ENCODE measurements around the gene RTF1.
"Not testable (repeated sequence)": the region's sequence is repeated elsewhere in the genome, so short reads cannot be mapped to it uniquely, and the experiment has no call there.

Gene RTF1

GRCh38 chr15:41417418-41418195, 712 bp downstream of the RTF1 start:
- TF ChIP-seq, protein P1, sequence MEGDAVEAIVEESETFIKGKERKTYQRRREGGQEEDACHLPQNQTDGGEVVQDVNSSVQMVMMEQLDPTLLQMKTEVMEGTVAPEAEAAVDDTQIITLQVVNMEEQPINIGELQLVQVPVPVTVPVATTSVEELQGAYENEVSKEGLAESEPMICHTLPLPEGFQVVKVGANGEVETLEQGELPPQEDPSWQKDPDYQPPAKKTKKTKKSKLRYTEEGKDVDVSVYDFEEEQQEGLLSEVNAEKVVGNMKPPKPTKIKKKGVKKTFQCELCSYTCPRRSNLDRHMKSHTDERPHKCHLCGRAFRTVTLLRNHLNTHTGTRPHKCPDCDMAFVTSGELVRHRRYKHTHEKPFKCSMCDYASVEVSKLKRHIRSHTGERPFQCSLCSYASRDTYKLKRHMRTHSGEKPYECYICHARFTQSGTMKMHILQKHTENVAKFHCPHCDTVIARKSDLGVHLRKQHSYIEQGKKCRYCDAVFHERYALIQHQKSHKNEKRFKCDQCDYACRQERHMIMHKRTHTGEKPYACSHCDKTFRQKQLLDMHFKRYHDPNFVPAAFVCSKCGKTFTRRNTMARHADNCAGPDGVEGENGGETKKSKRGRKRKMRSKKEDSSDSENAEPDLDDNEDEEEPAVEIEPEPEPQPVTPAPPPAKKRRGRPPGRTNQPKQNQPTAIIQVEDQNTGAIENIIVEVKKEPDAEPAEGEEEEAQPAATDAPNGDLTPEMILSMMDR (IDR thresholded peaks at IDR 0.05; ENCODE audit: low read depth, low read length, missing control alignments) = no peak
- no peak for DNase-seq (ENCODE audit: low read depth)
- peak overlapping the region; percentile 96 for H3K4me3 ChIP-seq (ENCODE audit: low read depth, low read length)

- TF ChIP-seq, protein P1 (IDR thresholded peaks at IDR 0.05; ENCODE audit: low read depth, low read length, missing control alignments) = no peak
- H3K4me3 ChIP-seq (ENCODE audit: low read depth, low read length) = peak overlapping the region; percentile 31; the same call in 1 of the 2 replicates
- no peak for DNase-seq (ENCODE audit: low read depth)
These were observed 7.2 kb downstream of the RTF1 start for GRCh38 chr15:41423979-41424659.

- no peak overlapping the region; the same call in 1 of the 2 replicates for H3K4me3 ChIP-seq (ENCODE audit: low read depth, low read length)
- no peak for DNase-seq (ENCODE audit: low read depth)
- TF ChIP-seq, protein P1 (IDR thresholded peaks at IDR 0.05; ENCODE audit: low read depth, low read length, missing control alignments) = no peak
These were observed 7.9 kb downstream of the RTF1 start for GRCh38 chr15:41424809-41425208.

DNA sequence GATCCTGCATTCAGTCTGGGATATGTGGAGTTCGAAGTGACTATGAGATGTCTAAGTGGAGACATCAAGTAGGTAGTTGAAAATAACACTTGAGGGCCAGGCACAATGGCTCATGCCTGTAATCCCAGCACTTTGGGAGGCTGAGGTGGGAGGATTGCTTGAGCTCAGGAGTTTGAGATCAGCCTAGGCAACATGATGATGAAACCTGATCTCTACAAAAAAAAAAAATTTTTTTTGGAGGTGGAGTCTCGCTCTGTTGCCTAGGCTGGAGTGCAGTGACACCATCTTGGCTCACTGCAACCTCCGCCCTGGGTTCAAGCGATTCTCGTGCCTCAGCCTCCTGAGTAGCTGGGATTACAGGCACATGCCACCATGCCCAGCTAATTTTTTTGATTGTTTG, 9.0 kb downstream of the RTF1 start:
- not testable (repeated sequence) for DNase-seq (ENCODE audit: low read depth); H3K4me3 ChIP-seq (ENCODE audit: low read depth, low read length)

- peak overlapping the region; percentile 43 for H3K4me3 ChIP-seq (ENCODE audit: low read depth, low read length)
- TF ChIP-seq, protein P1 (IDR thresholded peaks at IDR 0.05; ENCODE audit: low read depth, low read length, missing control alignments) = peak; percentile 15
- DNase-seq (ENCODE audit: low read depth) = peak; percentile 60
These were observed 12.4 kb downstream of the RTF1 start for GRCh38 chr15:41429003-41429890.

DNA sequence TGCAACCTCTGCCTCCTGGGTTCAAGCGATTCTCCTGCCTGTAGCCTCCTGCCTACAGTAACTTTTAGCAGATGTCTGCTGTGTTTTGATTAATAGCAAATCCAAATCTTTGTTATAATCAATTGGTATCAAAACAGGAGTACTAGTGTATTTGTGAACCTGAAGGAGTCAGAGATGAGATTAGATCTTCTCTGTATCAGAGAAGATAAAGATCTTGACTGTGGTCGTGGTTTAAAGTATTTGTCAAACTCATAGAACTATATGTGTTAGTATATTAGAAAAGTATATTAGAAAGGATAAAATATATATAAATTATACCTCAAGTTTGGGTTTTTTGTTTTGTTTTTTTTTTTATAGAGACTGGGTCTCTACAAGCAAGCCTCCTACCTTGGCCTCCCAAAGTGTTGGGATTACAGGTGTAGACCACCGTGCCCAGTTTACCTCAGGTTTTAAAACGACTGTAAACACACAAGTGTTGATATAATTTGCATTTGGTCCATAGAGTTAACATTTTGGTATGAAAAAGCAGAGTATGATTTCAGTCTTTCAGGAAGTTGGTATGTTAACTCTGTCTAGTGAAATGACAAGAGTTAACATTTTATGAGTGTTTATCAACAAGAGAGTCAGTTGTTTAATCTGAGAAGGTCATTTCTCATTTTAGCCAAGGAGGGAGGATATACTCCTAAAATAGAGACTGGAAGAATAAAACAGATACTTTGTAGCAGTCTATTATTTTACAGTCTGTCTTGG, 18.3 kb downstream of the RTF1 start:
- DNase-seq (ENCODE audit: low read depth) = no peak
- TF ChIP-seq, protein P1 (IDR thresholded peaks at IDR 0.05; ENCODE audit: low read depth, low read length, missing control alignments) = no peak
- no peak overlapping the region for H3K4me3 ChIP-seq (ENCODE audit: low read depth, low read length)

All from GM12864 (cell line).